HepG2 (cell line): ENCODE measurements around the gene MIA. TPM values are rescaled to one million over a fixed set of nuclear protein-coding genes. Genes with fewer than 3 reads are reported as not detected.
A peak's percentile ranks its signal among the peaks of the same experiment; 100 is the strongest.

Source experiments
- ARNT2 ChIP-seq: sonication (generic); formaldehyde crosslinking; IDR thresholded peaks from 2 replicates; pipeline ENCODE4 v1.8.0; 2022; ENCODE audit warnings: mild to moderate bottlenecking, low read depth, missing genetic modification reagents, moderate library complexity
- CREB3 ChIP-seq: sonication (generic); formaldehyde crosslinking; IDR thresholded peaks from 2 replicates; pipeline ENCODE4 v1.5.0; 2020; ENCODE audit warnings: missing genetic modification reagents
- HOXA3 ChIP-seq: sonication (generic); formaldehyde crosslinking; IDR thresholded peaks from 2 replicates; pipeline ENCODE4 v1.5.0; 2020; ENCODE audit warnings: missing genetic modification reagents
- KLF12 ChIP-seq: sonication (generic); formaldehyde crosslinking; IDR thresholded peaks from 2 replicates; pipeline ENCODE4 v1.4.0; 2020; ENCODE audit warnings: missing genetic modification reagents, borderline replicate concordance
- MLLT10 ChIP-seq: sonication (generic); formaldehyde crosslinking; IDR thresholded peaks from 2 replicates; pipeline ENCODE4 v1.4.0; 2020; ENCODE audit warnings: missing genetic modification reagents
- MYNN ChIP-seq: sonication (generic); formaldehyde crosslinking; IDR thresholded peaks from 2 replicates; pipeline ENCODE4 v1.4.0; 2020; ENCODE audit warnings: mild to moderate bottlenecking, low read depth, missing genetic modification reagents
- NAIF1 ChIP-seq: sonication (generic); formaldehyde crosslinking; IDR thresholded peaks from 2 replicates; pipeline ENCODE4 v1.5.0; 2020; ENCODE audit warnings: mild to moderate bottlenecking, missing genetic modification reagents, borderline replicate concordance
- NFKBIZ ChIP-seq: IDR thresholded peaks from 2 replicates; pipeline ENCODE4 v1.6.1; 2018; ENCODE audit warnings: missing genetic modification reagents, missing compliant biosample characterization
- PRDM15 ChIP-seq: sonication (generic); formaldehyde crosslinking; IDR thresholded peaks from 2 replicates; pipeline ENCODE4 v1.4.0; 2020; ENCODE audit warnings: missing genetic modification reagents
- RARA ChIP-seq: IDR thresholded peaks from 2 replicates; pipeline ENCODE4 v1.6.1; 2016; ENCODE audit warnings: missing genetic modification reagents, missing compliant biosample characterization
- SMC3 ChIP-seq: IDR thresholded peaks from 2 replicates; pipeline ENCODE4 v1.6.1; 2011; ENCODE audit warnings: low read length, improper control_type of control experiment
- SOX13 ChIP-seq, 3 experiments: fragments of 450-650 bp in 1 of 3; sonication (generic) in 1 of 3; formaldehyde crosslinking in 1 of 3; IDR thresholded peaks in 2 of 3; conservative IDR thresholded peaks in 1 of 3; 2 replicates each; pipeline versions ENCODE4 v1.5.0 to v1.6.1; 2016 to 2020; ENCODE audit warnings: antibody characterized with exemption in 1 of 3, mild to moderate bottlenecking in 1 of 3, missing compliant biosample characterization in 1 of 3, missing genetic modification reagents in 1 of 3, moderate library complexity in 1 of 3
- TEAD3 ChIP-seq: optimal IDR thresholded peaks from 2 replicates; pipeline ENCODE3; 2016; ENCODE audit warnings: borderline replicate concordance
- TGIF2 ChIP-seq: IDR thresholded peaks from 2 replicates; pipeline ENCODE4 v1.6.1; 2016; ENCODE audit warnings: control low read depth, missing compliant biosample characterization
- ZGPAT ChIP-seq: IDR thresholded peaks from 2 replicates; pipeline ENCODE4 v1.6.1; 2016; ENCODE audit warnings: mild to moderate bottlenecking
- ZNF138 ChIP-seq: sonication (generic); formaldehyde crosslinking; IDR thresholded peaks from 2 replicates; pipeline ENCODE4 v1.5.0; 2020; ENCODE audit warnings: mild to moderate bottlenecking, low read depth, missing genetic modification reagents
- ZNF441 ChIP-seq: sonication (generic); formaldehyde crosslinking; IDR thresholded peaks from 2 replicates; pipeline ENCODE4 v1.7.0; 2021; ENCODE audit warnings: missing genetic modification reagents, borderline replicate concordance
- ZNF784 ChIP-seq: sonication (generic); formaldehyde crosslinking; IDR thresholded peaks from 2 replicates; pipeline ENCODE4 v1.5.1; 2020; ENCODE audit warnings: missing genetic modification reagents, mild to moderate bottlenecking, borderline replicate concordance
- ZNF800 ChIP-seq: sonication (generic); formaldehyde crosslinking; IDR thresholded peaks from 2 replicates; pipeline ENCODE4 v1.4.0; 2020; ENCODE audit warnings: missing genetic modification reagents
- ZSCAN22 ChIP-seq: sonication (generic); formaldehyde crosslinking; IDR thresholded peaks from 2 replicates; pipeline ENCODE4 v1.4.0; 2020; ENCODE audit warnings: mild to moderate bottlenecking, missing genetic modification reagents
- polyA plus RNA-seq, 8 experiments: library from polyadenylated mRNA; depleted of rRNA in 3 of 8; stranded (reverse) in 7 of 8; unstranded in 1 of 8; fragments of >200 nt; fragmentation: Illumina TruSeq in 4 of 8; extraction: Trizol in 4 of 8; gene quantifications; 2 replicates each; pipeline versions ENCODE4 v1.2.1 to v1.2.3, GENCODE V29; 2011 to 2016; ENCODE audit warnings: low read depth in 4 of 8, missing spikeins in 1 of 8, mixed read lengths in 1 of 8; ENCODE audit not compliant: insufficient read depth in 1 of 8
- total RNA-seq, 5 experiments: library from RNA; depleted of rRNA; stranded (reverse); fragments of >200 nt; fragmentation: Illumina TruSeq; extraction: Trizol; gene quantifications; 2 replicates each; pipeline ENCODE4 v1.2.3, GENCODE V29; 2016; ENCODE audit warnings: low read depth in 1 of 5

MIA gene
- total and polyA plus RNA-seq, 2 of the 13 experiments (the other 11 are each of a cell fraction or from before 2014, with no cell fraction given), result 0.61 TPM; not detected in 1

- peak; percentile 78; the same call in 1 of the 2 replicates for TF ChIP-seq CREB3 (CRISPR knock-in tag)
- peak; percentile 34; the same call in 1 of the 2 replicates for TF ChIP-seq ZGPAT (CRISPR knock-in tag)
- peak; percentile 13 for TF ChIP-seq TEAD3
- peak; percentile 62 for TF ChIP-seq TGIF2 (CRISPR knock-in tag)
- TF ChIP-seq SMC3, result no peak
- 0 out of 2 replicates have a peak, but pooled peaks have one; percentile 4 for TF ChIP-seq RARA (CRISPR knock-in tag)
- TF ChIP-seq ZSCAN22, result no peak
- 0 out of 2 replicates have a peak, but pooled peaks have one; percentile 3 for TF ChIP-seq ARNT2
- TF ChIP-seq KLF12, result 0 out of 2 replicates have a peak, but pooled peaks have one; percentile 66
- peak; percentile 83 for TF ChIP-seq NAIF1
- peak; percentile 39; the same call in 1 of the 2 replicates for TF ChIP-seq PRDM15
- TF ChIP-seq HOXA3 (CRISPR knock-in tag), result peak; percentile 57
- no peak for TF ChIP-seq MYNN (CRISPR knock-in tag)
- peak; percentile 56; the same call in 1 of the 2 replicates for TF ChIP-seq ZNF441 (CRISPR knock-in tag)
- TF ChIP-seq ZNF784, result no peak
- TF ChIP-seq SOX13 (IDR thresholded peaks at IDR 0.05), result no peak
- 0 out of 4 replicates have a peak, but pooled peaks of 1 of the 2 experiments have one; percentile 5 for TF ChIP-seq SOX13 (CRISPR knock-in tag; conservative IDR thresholded peaks at IDR 0.05 in 1 of 2, IDR thresholded peaks at IDR 0.05 in 1 of 2)
- TF ChIP-seq MLLT10 (CRISPR knock-in tag), result no peak
- TF ChIP-seq ZNF138, result peak; percentile 33; the same call in 1 of the 2 replicates
- no peak for TF ChIP-seq NFKBIZ (CRISPR knock-in tag)
- TF ChIP-seq ZNF800, result peak; percentile 58; the same call in 1 of the 2 replicates
Measured at GRCh38 chr19:40750874-40751537, 24.3 kb upstream of the MIA start, which contains the start of gene SNRPA (continued).
